Smooth muscle cell of the pulmonary artery (primary cell): ENCODE results near the gene ZNF213. TPM values are rescaled to one million over a fixed set of nuclear protein-coding genes. Genes with fewer than 3 reads are reported as not detected.

Experiments
- total RNA-seq: library from RNA; depleted of rRNA; stranded (reverse); fragments of >200 nt; gene quantifications from 2 replicates; pipeline ENCODE4 v1.2.3, GENCODE V29; 2014

ZNF213 gene
- total RNA-seq, result 11.6 and 15.3 TPM in 2 replicates

GRCh38 chr16:3134338-3135125 is at the start of gene ZNF213:
Gene ZNF213, plus strand, starts transcription at chr16:3135029. Its CDS starts 2,252 bp downstream, at chr16:3137281.

GRCh38 chr16:3098459-3099394 is 36.1 kb upstream of the ZNF213 start, which contains the start of gene ZSCAN10:
Gene ZSCAN10, minus strand, starts transcription at chr16:3099294. Its CDS starts 6,357 bp downstream, at chr16:3092937.

GRCh38 chr16:3112058-3112880 is 22.6 kb upstream of the ZNF213 start, which contains the start of gene ZNF205:
Gene ZNF205, plus strand, starts transcription at chr16:3112586. Its CDS starts 845 bp downstream, at chr16:3113431.

GRCh38 chr16:3187798-3188674 is 53.2 kb downstream of the ZNF213 start, which contains the start of gene OR1F1:
Gene OR1F1, plus strand, starts transcription at chr16:3188204.

Other genes with a start within 250 kb of the ZNF213 start
- gene FLYWCH1, start 223.1 kb upstream of the ZNF213 start, total RNA-seq, result 36.4 and 89.1 TPM in 2 replicates
- gene KREMEN2, start 170.8 kb upstream of the ZNF213 start, total RNA-seq, result not detected in 2 replicates
- gene PAQR4, start 165.7 kb upstream of the ZNF213 start, total RNA-seq, result 3.3 and 3.4 TPM in 2 replicates
- 2.0 and 2.5 TPM in 2 replicates for gene PKMYT1, start 154.6 kb upstream of the ZNF213 start, total RNA-seq
- 0.10 TPM in 1 of 2 replicates, not detected in the other for gene CLDN9, start 122.1 kb upstream of the ZNF213 start, total RNA-seq
- 0.13 and 0.46 TPM in 2 replicates for gene CLDN6, start 116.8 kb upstream of the ZNF213 start, total RNA-seq
- 185 and 394 TPM in 2 replicates for gene TNFRSF12A, start 114.7 kb upstream of the ZNF213 start, total RNA-seq
- gene HCFC1R1, start 111.1 kb upstream of the ZNF213 start, total RNA-seq, result 33.4 and 46.1 TPM in 2 replicates
- gene THOC6, start 111.0 kb upstream of the ZNF213 start, total RNA-seq, result 14.1 and 17.3 TPM in 2 replicates
- gene BICDL2, start 98.1 kb upstream of the ZNF213 start, total RNA-seq, result 0.40 and 0.46 TPM in 2 replicates
- not detected in 2 replicates for gene MMP25, start 88.5 kb upstream of the ZNF213 start, total RNA-seq
- gene IL32, start 69.4 kb upstream of the ZNF213 start, total RNA-seq, result 4.0 and 6.3 TPM in 2 replicates
- gene ZSCAN10, start 35.7 kb upstream of the ZNF213 start, total RNA-seq, result not detected in 2 replicates
- 12.4 and 16.0 TPM in 2 replicates for gene ZNF205, start 22.4 kb upstream of the ZNF213 start, total RNA-seq
- gene OR1F1, start 53.2 kb downstream of the ZNF213 start, total RNA-seq, result 0.07 TPM in 1 of 2 replicates, not detected in the other
- 5.9 and 6.3 TPM in 2 replicates for gene ZNF200, start 100.1 kb downstream of the ZNF213 start, total RNA-seq
- gene MEFV, start 121.6 kb downstream of the ZNF213 start, total RNA-seq, result 0.07 and 0.10 TPM in 2 replicates
- gene ZNF263, start 148.5 kb downstream of the ZNF213 start, total RNA-seq, result 41.4 and 46.5 TPM in 2 replicates
- 6.8 TPM in 2 replicates for gene TIGD7, start 170.4 kb downstream of the ZNF213 start, total RNA-seq
- 17.4 and 17.9 TPM in 2 replicates for gene ZNF75A, start 170.5 kb downstream of the ZNF213 start, total RNA-seq
- 0.26 TPM in 1 of 2 replicates, not detected in the other for gene OR2C1, start 220.9 kb downstream of the ZNF213 start, total RNA-seq